HCT116 (cell line): ENCODE measurements around the gene PIEZO2. TPM values are rescaled to one million over a fixed set of nuclear protein-coding genes. Genes with fewer than 3 reads are reported as not detected.

Experiments used
- ATAC-seq: fragments of 200-7000 bp; cut with Tn5 transposase; 2 replicates; pipeline ENCODE4 v1.9.1; 2020; ENCODE audit warnings: mild to moderate bottlenecking, moderate library complexity
- BruUV-seq: library from RNA; stranded (reverse); fragments of 400-500 nt; replicated peaks from 2 replicates; lab custom pipeline; 2021; lab: Mats Ljungman, UMichigan
- CTCF ChIA-PET: fragments of 300-600 bp; sonication (Branson Sonifier 250); formaldehyde crosslinking; loops from one replicate; lab custom pipeline; 2021; ENCODE audit warnings: antibody characterized with exemption; lab: Charles Lee
- POLR2A ChIA-PET: fragments of 300-600, 350-600 bp; sonication (Branson Sonifier 250); formaldehyde crosslinking; loops from one replicate; lab custom pipeline; 2021; ENCODE audit warnings: antibody characterized with exemption; lab: Charles Lee
- RAD21 ChIA-PET, 2 experiments: fragments of 300-600 bp; sonication (Branson Sonifier 250); formaldehyde crosslinking; loops; one replicate each; lab custom pipeline; 2023; ENCODE audit warnings: low total read pairs in 2 of 2; ENCODE audit not compliant: uncharacterized antibody in 2 of 2, unreplicated experiment in 2 of 2, low non-redundant PET in 1 of 2; lab: Charles Lee
- DNase-seq: peaks from one replicate; pipeline ENCODE4 v3.0.0-alpha.2; 2010; ENCODE audit warnings: low read depth, low spot score
- H2AFZ ChIP-seq: fragments of 200-600 bp; shearing (Covaris generic), sonication (generic); 2 replicates; pipeline ENCODE4 v1.6.1; 2017; ENCODE audit warnings: low read depth, mixed run types, mixed read lengths, antibody characterized with exemption, low read length; ENCODE audit not compliant: poor library complexity, severe bottlenecking
- H3K27ac ChIP-seq: 2 replicates; pipeline ENCODE4 v1.5.1; 2012; ENCODE audit warnings: low read depth, low read length
- H3K27me3 ChIP-seq: fragments of 200-600 bp; sonication (generic); 2 replicates; pipeline ENCODE4 v1.6.1; 2016; ENCODE audit warnings: mixed run types, low read length, mixed read lengths; ENCODE audit not compliant: insufficient read depth
- H3K36me3 ChIP-seq, 2 experiments: fragments of 200-500 bp in 1 of 2; fragments of 200-600 bp in 1 of 2; sonication (Bioruptor generic) in 1 of 2; sonication (generic) in 1 of 2; 2 replicates each; pipeline versions ENCODE4 v1.5.1 to v1.6.1; 2014 to 2016; ENCODE audit warnings: low read length in 2 of 2, inconsistent platforms in 1 of 2, mixed read lengths in 1 of 2, mixed run types in 1 of 2; ENCODE audit not compliant: insufficient read depth in 2 of 2, control insufficient read depth in 1 of 2
- H3K4me1 ChIP-seq, 2 experiments: fragments of 200-600 bp in 1 of 2; sonication (generic) in 1 of 2; 2 replicates each; pipeline versions ENCODE4 v1.5.1 to v1.6.1; 2012 to 2017; ENCODE audit warnings: low read length in 2 of 2, inconsistent platforms in 1 of 2, mild to moderate bottlenecking in 1 of 2, mixed read lengths in 1 of 2, mixed run types in 1 of 2, moderate library complexity in 1 of 2; ENCODE audit not compliant: insufficient read depth in 2 of 2, control insufficient read depth in 1 of 2
- H3K4me2 ChIP-seq: fragments of 200-600 bp; sonication (generic); 2 replicates; pipeline ENCODE4 v1.6.1; 2017; ENCODE audit warnings: mixed run types, low read length, mixed read lengths
- H3K4me3 ChIP-seq, 2 experiments: fragments of 200-600 bp in 1 of 2; sonication (generic) in 1 of 2; replicated peaks in 1 of 2; 2 replicates each; pipeline ENCODE4 v1.5.1; 2011 to 2016; ENCODE audit warnings: low read length in 2 of 2, control low read depth in 1 of 2, low read depth in 1 of 2, mild to moderate bottlenecking in 1 of 2, mixed read lengths in 1 of 2, mixed run types in 1 of 2
- H3K79me2 ChIP-seq: fragments of 200-600 bp; sonication (generic); 2 replicates; pipeline ENCODE4 v1.6.1; 2017; ENCODE audit warnings: mild to moderate bottlenecking, mixed run types, low read length, moderate library complexity, mixed read lengths; ENCODE audit not compliant: insufficient read depth
- H3K9ac ChIP-seq: fragments of 200-600 bp; sonication (generic); 2 replicates; pipeline ENCODE4 v1.6.1; 2016; ENCODE audit warnings: low read length, mixed read lengths
- H3K9me2 ChIP-seq: fragments of 200-600 bp; sonication (generic), shearing (Covaris generic); 2 replicates; pipeline ENCODE4 v1.6.1; 2017; ENCODE audit warnings: mixed run types, mild to moderate bottlenecking, moderate library complexity; ENCODE audit not compliant: insufficient read depth
- H3K9me3 ChIP-seq, 2 experiments: fragments of 200-500 bp in 1 of 2; fragments of 200-600 bp in 1 of 2; sonication (Bioruptor generic) in 1 of 2; sonication (generic) in 1 of 2; 2 replicates each; pipeline ENCODE4 v1.6.1; 2014 to 2017; ENCODE audit warnings: low read length in 2 of 2, mixed read lengths in 2 of 2, inconsistent platforms in 1 of 2, low read depth in 1 of 2, mild to moderate bottlenecking in 1 of 2, mixed run types in 1 of 2, moderate library complexity in 1 of 2; ENCODE audit not compliant: control insufficient read depth in 1 of 2, insufficient read depth in 1 of 2
- H4K20me1 ChIP-seq: fragments of 200-600 bp; sonication (generic), shearing (Covaris generic); 2 replicates; pipeline ENCODE4 v1.6.1; 2017; ENCODE audit warnings: mixed run types, mild to moderate bottlenecking, moderate library complexity; ENCODE audit not compliant: insufficient read depth
- CEBPB ChIP-seq: IDR thresholded peaks from 2 replicates; pipeline ENCODE4 v1.6.1; 2012; ENCODE audit warnings: low read depth
- ELF1 ChIP-seq: IDR thresholded peaks from 2 replicates; pipeline ENCODE4 v1.6.1; 2012; ENCODE audit warnings: low read depth, borderline replicate concordance
- EZH2phosphoT487 ChIP-seq: fragments of 200-600 bp; IDR thresholded peaks from 2 replicates; pipeline ENCODE4 v1.6.1; 2018; ENCODE audit warnings: antibody characterized with exemption, borderline replicate concordance
- SIN3A ChIP-seq: IDR thresholded peaks from 2 replicates; pipeline ENCODE4 v1.6.1; 2012; ENCODE audit warnings: low read depth
- SP1 ChIP-seq: IDR thresholded peaks from 2 replicates; pipeline ENCODE4 v1.6.1; 2012; ENCODE audit warnings: low read depth
- SRF ChIP-seq: IDR thresholded peaks from 2 replicates; pipeline ENCODE4 v1.6.1; 2012; ENCODE audit warnings: low read depth
- TCF7L2 ChIP-seq: IDR thresholded peaks from 2 replicates; pipeline ENCODE4 v1.7.0; 2011; ENCODE audit warnings: borderline replicate concordance, inconsistent platforms; ENCODE audit not compliant: insufficient read depth, insufficient read length; ENCODE audit errors: extremely low read depth
- ZFX ChIP-seq: fragments of 450-650 bp; IDR thresholded peaks from 2 replicates; pipeline ENCODE4 v1.6.1; 2017
- intact Hi-C: fragments of 100-400 bp; cut with micrococcal nuclease; formaldehyde crosslinking; loops from 2 replicates; pipeline ENCODE4 v1.10.0; 2022
- total RNA-seq: library from RNA; stranded (reverse); gene quantifications from one replicate; pipeline ENCODE4 v1.2.1, GENCODE V29; 2021; ENCODE audit not compliant: unreplicated experiment
- TF ChIP-seq, protein P1 (sequence below): IDR thresholded peaks from 2 replicates; pipeline ENCODE4 v1.6.1; 2012
- TF ChIP-seq, protein P2 (sequence below), 3 experiments: fragments of 200-600 bp in 1 of 3; sonication (generic) in 1 of 3; IDR thresholded peaks in 2 of 3; conservative IDR thresholded peaks in 1 of 3; 2 replicates each; pipeline ENCODE4 v1.5.1; 2012 to 2017; ENCODE audit warnings: low read depth in 2 of 3, low read length in 2 of 3, antibody characterized with exemption in 1 of 3, borderline replicate concordance in 1 of 3, control low read depth in 1 of 3, mild to moderate bottlenecking in 1 of 3, mixed read lengths in 1 of 3, mixed run types in 1 of 3, moderate library complexity in 1 of 3; ENCODE audit not compliant: insufficient read depth in 1 of 3
- TF ChIP-seq, protein P3 (sequence below): IDR thresholded peaks from 2 replicates; pipeline ENCODE4 v1.6.1; 2012

PIEZO2 gene
- total RNA-seq, 1 experiment from 2014 or later = 0.34 TPM

DNA sequence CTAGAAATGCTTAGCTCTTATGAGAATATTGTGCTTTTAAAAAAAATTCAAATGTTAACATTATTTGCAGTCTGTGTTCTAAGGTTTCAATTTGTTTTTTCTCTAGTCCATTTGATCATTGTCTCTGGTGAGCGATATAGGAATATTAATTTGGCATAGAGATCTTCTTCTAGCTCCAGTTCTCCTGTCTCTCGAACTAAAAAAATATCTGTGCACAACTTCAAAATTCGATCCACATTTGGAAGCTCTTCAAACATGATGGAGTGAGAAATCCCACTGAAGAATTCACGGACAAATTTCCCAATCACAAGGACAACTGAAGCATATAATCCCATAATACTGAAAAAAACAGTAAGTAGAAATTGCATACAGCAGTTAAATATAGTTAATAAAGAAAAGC, 477.9 kb downstream of the PIEZO2 start:
- Histone ChIP-seq H2AFZ (no peak overlapping the region), H3K9me2 (no peaks in the 10 kb centered on the region), H3K27ac (no peak overlapping the region), H4K20me1 (no peaks in the 10 kb centered on the region), H3K9ac (no peak overlapping the region), H3K27me3 (peaks cover 48% of the 10 kb centered on the region), H3K79me2 (no peaks in the 10 kb centered on the region), H3K9me3 (no peaks in the 10 kb centered on the region), H3K4me3 (no peak overlapping the region), H3K4me2 (no peak overlapping the region), H3K4me1 (no peaks in the 10 kb centered on the region), H3K36me3 (no peaks in the 10 kb centered on the region)
- ChIA-PET RAD21 (no interaction called here), CTCF (no interaction called here), POLR2A (no interaction called here)
- ATAC-seq = no peak
- intact Hi-C loops = no loop called here
- TF ChIP-seq ELF1 (no peak), SP1 (no peak), ZFX (no peak), EZH2phosphoT487 (no peak), SIN3A (no peak), SRF (no peak), TCF7L2 (no peak), CEBPB (no peak)
- TF ChIP-seq, protein P1, sequence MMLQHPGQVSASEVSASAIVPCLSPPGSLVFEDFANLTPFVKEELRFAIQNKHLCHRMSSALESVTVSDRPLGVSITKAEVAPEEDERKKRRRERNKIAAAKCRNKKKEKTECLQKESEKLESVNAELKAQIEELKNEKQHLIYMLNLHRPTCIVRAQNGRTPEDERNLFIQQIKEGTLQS = no peak
- TF ChIP-seq, protein P2, sequence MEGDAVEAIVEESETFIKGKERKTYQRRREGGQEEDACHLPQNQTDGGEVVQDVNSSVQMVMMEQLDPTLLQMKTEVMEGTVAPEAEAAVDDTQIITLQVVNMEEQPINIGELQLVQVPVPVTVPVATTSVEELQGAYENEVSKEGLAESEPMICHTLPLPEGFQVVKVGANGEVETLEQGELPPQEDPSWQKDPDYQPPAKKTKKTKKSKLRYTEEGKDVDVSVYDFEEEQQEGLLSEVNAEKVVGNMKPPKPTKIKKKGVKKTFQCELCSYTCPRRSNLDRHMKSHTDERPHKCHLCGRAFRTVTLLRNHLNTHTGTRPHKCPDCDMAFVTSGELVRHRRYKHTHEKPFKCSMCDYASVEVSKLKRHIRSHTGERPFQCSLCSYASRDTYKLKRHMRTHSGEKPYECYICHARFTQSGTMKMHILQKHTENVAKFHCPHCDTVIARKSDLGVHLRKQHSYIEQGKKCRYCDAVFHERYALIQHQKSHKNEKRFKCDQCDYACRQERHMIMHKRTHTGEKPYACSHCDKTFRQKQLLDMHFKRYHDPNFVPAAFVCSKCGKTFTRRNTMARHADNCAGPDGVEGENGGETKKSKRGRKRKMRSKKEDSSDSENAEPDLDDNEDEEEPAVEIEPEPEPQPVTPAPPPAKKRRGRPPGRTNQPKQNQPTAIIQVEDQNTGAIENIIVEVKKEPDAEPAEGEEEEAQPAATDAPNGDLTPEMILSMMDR (IDR thresholded peaks at IDR 0.05 in 2 of 3, conservative IDR thresholded peaks at IDR 0.05 in 1 of 3; ENCODE audit: borderline replicate concordance in 1 of 3, insufficient read depth in 1 of 3, low read depth in 2 of 3, low read length in 2 of 3) = no peak
- TF ChIP-seq, protein P3, sequence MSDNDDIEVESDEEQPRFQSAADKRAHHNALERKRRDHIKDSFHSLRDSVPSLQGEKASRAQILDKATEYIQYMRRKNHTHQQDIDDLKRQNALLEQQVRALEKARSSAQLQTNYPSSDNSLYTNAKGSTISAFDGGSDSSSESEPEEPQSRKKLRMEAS = no peak
- BruUV-seq = no TSS peak
- DNase-seq = no peak
